Measurements from ENCODE around the gene GFY.

The GFY gene

GRCh38 chr19:49415102-49415809, 9.9 kb upstream of the GFY start:
- in situ Hi-C loops (cut with MboI; ENCODE audit: low pct_unique_long_range_greater_than_20kb, low sequenced_read_pairs, unreplicated experiment) = no loop called here
- TF ChIP-seq CTCF (IDR thresholded peaks at IDR 0.05; ENCODE audit: extremely low read depth, insufficient read depth, missing control alignments) = no peak
- peak; percentile 85 for DNase-seq (ENCODE audit: low spot score)

GRCh38 chr19:49415810-49416200, 9.4 kb upstream of the GFY start:
- in situ Hi-C loops (cut with MboI; ENCODE audit: low pct_unique_long_range_greater_than_20kb, low sequenced_read_pairs, unreplicated experiment) = no loop called here
- DNase-seq (ENCODE audit: low spot score) = no peak
- no peak for TF ChIP-seq CTCF (IDR thresholded peaks at IDR 0.05; ENCODE audit: extremely low read depth, insufficient read depth, missing control alignments)

GRCh38 chr19:49417088-49417487, 8.1 kb upstream of the GFY start:
- TF ChIP-seq CTCF (IDR thresholded peaks at IDR 0.05; ENCODE audit: extremely low read depth, insufficient read depth, missing control alignments) = no peak
- no peak for DNase-seq (ENCODE audit: low spot score)
- in situ Hi-C loops (cut with MboI; ENCODE audit: low pct_unique_long_range_greater_than_20kb, low sequenced_read_pairs, unreplicated experiment) = no loop called here

- in situ Hi-C loops (cut with MboI; ENCODE audit: low pct_unique_long_range_greater_than_20kb, low sequenced_read_pairs, unreplicated experiment) = no loop called here
- TF ChIP-seq CTCF (IDR thresholded peaks at IDR 0.05; ENCODE audit: extremely low read depth, insufficient read depth, missing control alignments) = no peak
- DNase-seq (ENCODE audit: low spot score) = no peak
Observed at GRCh38 chr19:49418511-49418910, 6.7 kb upstream of the GFY start.

GRCh38 chr19:49419173-49419572, 6.0 kb upstream of the GFY start:
- DNase-seq (ENCODE audit: low spot score) = no peak
- in situ Hi-C loops (cut with MboI; ENCODE audit: low pct_unique_long_range_greater_than_20kb, low sequenced_read_pairs, unreplicated experiment) = no loop called here

GRCh38 chr19:49420227-49420626, 5.0 kb upstream of the GFY start:
- no peak for TF ChIP-seq CTCF (IDR thresholded peaks at IDR 0.05; ENCODE audit: extremely low read depth, insufficient read depth, missing control alignments)
- DNase-seq (ENCODE audit: low spot score) = no peak
- in situ Hi-C loops (cut with MboI; ENCODE audit: low pct_unique_long_range_greater_than_20kb, low sequenced_read_pairs, unreplicated experiment) = no loop called here

More at GRCh38 chr19:49419173-49419572, 6.0 kb upstream of the GFY start:
- TF ChIP-seq CTCF (IDR thresholded peaks at IDR 0.05; ENCODE audit: extremely low read depth, insufficient read depth, missing control alignments) = no peak

Data from GM13977 (cell line).